CD4-positive, CD25-positive, alpha-beta regulatory T cell (primary cell): ENCODE data around the gene CENPA. TPM values are rescaled to one million over a fixed set of nuclear protein-coding genes. Genes with fewer than 3 reads are reported as not detected.
A peak's percentile ranks its signal among the peaks of the same experiment; 100 is the strongest.
"Not testable (repeated sequence)": the region's sequence is repeated elsewhere in the genome, so short reads cannot be mapped to it uniquely, and the experiment has no call there.

Experiments used
- ATAC-seq, 2 donors: fragments of 150-1000 bp; cut with Tn5 transposase; one replicate each; pipeline ENCODE4 v1.10.0; 2021; ENCODE audit warnings: low read depth in 2 of 2, moderate number of reproducible peaks in 2 of 2, moderate library complexity in 1 of 2
- DNase-seq, 3 donors: peaks; one replicate each; pipeline versions ENCODE4 v3.0.0 to v3.0.0-alpha.2; 2012 to 2022; ENCODE audit warnings: mixed read lengths in 1 of 3
- H3K27ac ChIP-seq: one replicate; pipeline ENCODE4 v1.7.0; 2013; ENCODE audit warnings: mild to moderate bottlenecking, low read length; ENCODE audit not compliant: insufficient read depth, poor library complexity, severe bottlenecking
- H3K27me3 ChIP-seq: one replicate; pipeline ENCODE4 v1.7.0; 2013; ENCODE audit warnings: low read length; ENCODE audit not compliant: control insufficient read depth, insufficient read depth
- H3K36me3 ChIP-seq: one replicate; pipeline ENCODE4 v1.7.0; 2013; ENCODE audit warnings: mild to moderate bottlenecking, low read length, moderate library complexity; ENCODE audit not compliant: control insufficient read depth, insufficient read depth
- H3K4me1 ChIP-seq: 2 replicates; pipeline ENCODE4 v1.7.0; 2013; ENCODE audit warnings: mild to moderate bottlenecking, low read length; ENCODE audit not compliant: insufficient read depth, control insufficient read depth, poor library complexity, severe bottlenecking
- H3K4me3 ChIP-seq: one replicate; pipeline ENCODE4 v1.7.0; 2013; ENCODE audit warnings: low read depth, mild to moderate bottlenecking, low read length, moderate library complexity
- H3K9me3 ChIP-seq, 2 experiments: 1 replicate in 1 of 2; 2 replicates in 1 of 2; pipeline ENCODE4 v1.7.0; 2013; ENCODE audit warnings: low read length in 2 of 2, mild to moderate bottlenecking in 1 of 2, moderate library complexity in 1 of 2; ENCODE audit not compliant: control insufficient read depth in 2 of 2
- H3K27ac Mint-ChIP-seq, 3 donors: one replicate each; pipeline ENCODE4 v1.8.0; 2020 to 2022; ENCODE audit warnings: mild to moderate bottlenecking in 3 of 3, mixed read lengths in 3 of 3, moderate library complexity in 2 of 3
- H3K27me3 Mint-ChIP-seq: one replicate; pipeline ENCODE4 v1.8.0; 2022; ENCODE audit warnings: mild to moderate bottlenecking, mixed read lengths
- H3K36me3 Mint-ChIP-seq: one replicate; pipeline ENCODE4 v1.8.0; 2020; ENCODE audit warnings: mixed read lengths
- H3K4me1 Mint-ChIP-seq, 4 donors: one replicate each; pipeline ENCODE4 v1.8.0; 2020 to 2022; ENCODE audit warnings: mixed read lengths in 4 of 4, mild to moderate bottlenecking in 1 of 4
- H3K4me3 Mint-ChIP-seq, 4 donors: one replicate each; pipeline ENCODE4 v1.8.0; 2020 to 2022; ENCODE audit warnings: mild to moderate bottlenecking in 4 of 4, mixed read lengths in 4 of 4, moderate library complexity in 3 of 4
- H3K9me3 Mint-ChIP-seq, 7 donors: one replicate each; pipeline ENCODE4 v1.8.0; 2020 to 2022; ENCODE audit warnings: mixed read lengths in 7 of 7, mild to moderate bottlenecking in 3 of 7, moderate library complexity in 2 of 7
- polyA plus RNA-seq, 4 donors: library from polyadenylated mRNA; unstranded; fragments of 300-500 nt; fragmentation: Illumina TruSeq; gene quantifications; one replicate each; pipeline ENCODE4 v1.2.3, GENCODE V29; 2021
- total RNA-seq: library from RNA; stranded (reverse); gene quantifications from one replicate; pipeline ENCODE4 v1.2.3, GENCODE V29; 2022

Gene CENPA
- total and polyA plus RNA-seq, 5 donors from 2014 or later: 0.54 to 3.9 (median 2.0) TPM

GRCh38 chr2:26743852-26744251 lies 42.0 kb upstream of the CENPA start:
- no peaks in the 10 kb centered on the region for H3K4me1 ChIP-seq
- H3K4me3 Mint-ChIP-seq: no peak overlapping the region
- no peaks in the 10 kb centered on the region for H3K36me3 Mint-ChIP-seq
- no peak overlapping the region for H3K27ac Mint-ChIP-seq
- H3K27ac ChIP-seq: no peak overlapping the region
- no peak for ATAC-seq
- no peaks in the 10 kb centered on the region for H3K27me3 Mint-ChIP-seq
- H3K36me3 ChIP-seq: no peaks in the 10 kb centered on the region
- peaks cover 0 to 4% (median 0%) of the 10 kb centered on the region in 4 donors for H3K4me1 Mint-ChIP-seq
- DNase-seq: no peak
- no peaks in the 10 kb centered on the region for H3K9me3 Mint-ChIP-seq
- H3K9me3 ChIP-seq: no peaks in the 10 kb centered on the region
- H3K27me3 ChIP-seq: no peaks in the 10 kb centered on the region
- H3K4me3 ChIP-seq: no peak overlapping the region

GRCh38 chr2:26744953-26745352 lies 40.9 kb upstream of the CENPA start:
- no peaks in the 10 kb centered on the region for H3K27me3 Mint-ChIP-seq
- no peak overlapping the region for H3K27ac Mint-ChIP-seq
- no peak for DNase-seq
- no peak overlapping the region for H3K4me3 Mint-ChIP-seq
- peaks cover 0 to 4% (median 0%) of the 10 kb centered on the region in 4 donors for H3K4me1 Mint-ChIP-seq
- no peaks in the 10 kb centered on the region for H3K9me3 Mint-ChIP-seq
- Histone ChIP-seq H3K4me3 (no peak overlapping the region), H3K36me3 (no peaks in the 10 kb centered on the region), H3K27me3 (no peaks in the 10 kb centered on the region), H3K27ac (no peak overlapping the region), H3K4me1 (no peaks in the 10 kb centered on the region), H3K9me3 (no peaks in the 10 kb centered on the region)
- H3K36me3 Mint-ChIP-seq: no peaks in the 10 kb centered on the region
- no peak for ATAC-seq

GRCh38 chr2:26745609-26746327 lies 40.1 kb upstream of the CENPA start:
- no peaks in the 10 kb centered on the region for H3K9me3 ChIP-seq
- H3K4me1 Mint-ChIP-seq: peaks cover 0 to 3% (median 0%) of the 10 kb centered on the region in 4 donors
- H3K27me3 ChIP-seq: no peaks in the 10 kb centered on the region
- no peaks in the 10 kb centered on the region for H3K4me1 ChIP-seq
- no peak overlapping the region for H3K4me3 ChIP-seq
- ATAC-seq (peak; percentile 50 to 62), DNase-seq (peak; percentile 53 to 76 (median 59))
- H3K27ac Mint-ChIP-seq: no peak overlapping the region
- no peak overlapping the region for H3K27ac ChIP-seq
- no peaks in the 10 kb centered on the region for H3K9me3 Mint-ChIP-seq
- no peak overlapping the region for H3K4me3 Mint-ChIP-seq
- no peaks in the 10 kb centered on the region for H3K36me3 Mint-ChIP-seq
- no peaks in the 10 kb centered on the region for H3K27me3 Mint-ChIP-seq
- H3K36me3 ChIP-seq: no peaks in the 10 kb centered on the region

- Mint-ChIP-seq H3K27me3 (no peaks in the 10 kb centered on the region), H3K4me1 (no peaks in the 10 kb centered on the region), H3K36me3 (no peaks in the 10 kb centered on the region), H3K4me3 (no peak overlapping the region), H3K27ac (no peak overlapping the region), H3K9me3 (peaks cover 0 to 2% (median 0%) of the 10 kb centered on the region in 7 donors)
- no peak overlapping the region for H3K4me3 ChIP-seq
- no peaks in the 10 kb centered on the region for H3K27me3 ChIP-seq
- H3K4me1 ChIP-seq: no peaks in the 10 kb centered on the region
- DNase-seq (no peak), ATAC-seq (no peak)
- H3K36me3 ChIP-seq: no peaks in the 10 kb centered on the region
- no peaks in the 10 kb centered on the region for H3K9me3 ChIP-seq
- no peak overlapping the region for H3K27ac ChIP-seq
These were observed 38.9 kb upstream of the CENPA start for GRCh38 chr2:26746934-26747333.

DNA sequence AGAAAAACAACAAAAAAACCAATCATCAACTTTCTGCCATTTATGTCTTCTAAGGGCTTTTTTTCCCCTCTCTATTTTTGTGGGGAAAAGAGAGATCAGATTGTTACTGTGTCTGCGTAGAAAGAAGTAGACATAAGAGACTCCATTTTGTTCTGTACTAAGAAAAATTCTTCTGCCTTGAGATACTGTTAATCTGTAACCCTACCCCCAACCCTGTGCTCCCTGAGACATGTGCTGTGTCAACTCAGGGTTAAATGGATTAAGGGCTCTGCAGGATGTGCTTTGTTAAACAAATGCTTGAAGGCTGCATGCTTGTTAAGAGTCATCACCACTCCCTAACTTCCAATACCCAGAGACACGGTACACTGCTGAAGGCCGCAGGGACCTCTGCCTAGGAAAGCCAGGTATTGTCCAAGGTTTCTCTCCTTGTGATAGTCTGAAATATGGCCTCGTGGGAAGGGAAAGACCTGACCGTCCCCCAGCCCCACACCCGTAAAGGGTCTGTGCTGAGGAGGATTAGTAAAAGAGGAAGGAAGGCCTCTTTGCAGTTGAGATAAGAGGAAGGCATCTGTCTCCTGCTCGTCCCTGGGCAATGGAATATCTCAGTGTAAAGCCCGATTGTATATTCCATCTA lies 36.0 kb upstream of the CENPA start:
- H3K4me3 ChIP-seq, ATAC-seq, H3K36me3 Mint-ChIP-seq, H3K4me1 ChIP-seq, H3K4me1 Mint-ChIP-seq, H3K9me3 ChIP-seq, H3K9me3 Mint-ChIP-seq, DNase-seq, H3K4me3 Mint-ChIP-seq, H3K27ac ChIP-seq, H3K36me3 ChIP-seq, H3K27me3 ChIP-seq, H3K27ac Mint-ChIP-seq: not testable (repeated sequence)
- peaks cover 14% of the 10 kb centered on the region for H3K27me3 Mint-ChIP-seq

GRCh38 chr2:26750467-26750866 lies 35.4 kb upstream of the CENPA start:
- H3K9me3 ChIP-seq, H3K27ac ChIP-seq, H3K27ac Mint-ChIP-seq, H3K4me1 Mint-ChIP-seq, H3K27me3 ChIP-seq, H3K4me3 Mint-ChIP-seq, H3K4me1 ChIP-seq, DNase-seq, H3K36me3 ChIP-seq, H3K4me3 ChIP-seq, H3K9me3 Mint-ChIP-seq, H3K36me3 Mint-ChIP-seq, ATAC-seq: not testable (repeated sequence)
- peaks cover 14% of the 10 kb centered on the region for H3K27me3 Mint-ChIP-seq

DNA sequence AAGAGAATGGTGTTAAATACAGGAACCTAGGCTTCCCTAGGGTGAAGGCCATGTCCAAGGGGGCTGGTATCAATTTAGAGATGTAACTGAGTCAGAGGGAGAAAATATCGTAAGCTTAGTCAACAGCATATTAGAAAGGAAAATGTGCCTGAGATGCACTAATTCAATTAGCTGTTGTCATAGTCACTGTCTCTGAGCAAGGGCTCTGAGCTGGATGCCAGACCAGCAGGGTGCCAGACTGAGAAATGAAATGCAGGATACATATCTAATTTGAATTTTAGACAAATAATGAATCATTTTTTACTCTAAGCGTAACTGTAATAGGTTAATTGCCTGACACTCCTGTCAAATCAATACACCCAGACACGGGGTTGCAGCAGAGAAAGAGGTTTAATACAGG lies 33.2 kb upstream of the CENPA start:
- no peak overlapping the region for H3K27ac ChIP-seq
- no peaks in the 10 kb centered on the region for H3K36me3 ChIP-seq
- H3K27me3 ChIP-seq: no peaks in the 10 kb centered on the region
- Mint-ChIP-seq H3K27ac (no peak overlapping the region), H3K36me3 (no peaks in the 10 kb centered on the region), H3K9me3 (peaks cover 0 to 2% (median 0%) of the 10 kb centered on the region in 7 donors), H3K27me3 (peaks cover 16% of the 10 kb centered on the region), H3K4me3 (peak overlapping the region in 1 of 4 donors; percentile 70), H3K4me1 (no peaks in the 10 kb centered on the region)
- no peak overlapping the region for H3K4me3 ChIP-seq
- H3K4me1 ChIP-seq: no peaks in the 10 kb centered on the region
- H3K9me3 ChIP-seq: no peaks in the 10 kb centered on the region
- ATAC-seq (no peak), DNase-seq (no peak)

GRCh38 chr2:26754539-26754938 lies 31.3 kb upstream of the CENPA start:
- Mint-ChIP-seq H3K4me1 (no peaks in the 10 kb centered on the region), H3K36me3 (no peaks in the 10 kb centered on the region), H3K4me3 (no peak overlapping the region), H3K27ac (no peak overlapping the region), H3K27me3 (peaks cover 22% of the 10 kb centered on the region), H3K9me3 (peaks cover 0 to 2% (median 0%) of the 10 kb centered on the region in 7 donors)
- no peak overlapping the region for H3K4me3 ChIP-seq
- DNase-seq (no peak), ATAC-seq (no peak)
- H3K4me1 ChIP-seq: no peaks in the 10 kb centered on the region
- H3K36me3 ChIP-seq: no peaks in the 10 kb centered on the region
- no peaks in the 10 kb centered on the region for H3K9me3 ChIP-seq
- no peaks in the 10 kb centered on the region for H3K27me3 ChIP-seq
- no peak overlapping the region for H3K27ac ChIP-seq
